HepG2 (cell line): ENCODE results near the gene NMNAT3. TPM values are rescaled to one million over a fixed set of nuclear protein-coding genes. Genes with fewer than 3 reads are reported as not detected.

Experiments used
- ATAC-seq: fragments of 200-7000 bp; cut with Tn5 transposase; 3 replicates; pipeline ENCODE4 v1.9.1; 2020; ENCODE audit warnings: mild to moderate bottlenecking, moderate library complexity
- BruUV-seq: library from RNA; stranded (reverse); fragments of 400-500 nt; replicated peaks from 2 replicates; lab custom pipeline; 2021; lab: Mats Ljungman, UMichigan
- CTCF ChIA-PET: fragments of 300-600 bp; formaldehyde crosslinking; extraction: SDS; loops from one replicate; lab custom pipeline; 2021; ENCODE audit warnings: low total read pairs, inconsistent platforms, low intra/inter-chr PET ratio; lab: Yijun Ruan, JAX
- POLR2A ChIA-PET: fragments of 350-600 bp; sonication (Branson Sonifier 250); formaldehyde crosslinking; loops from one replicate; lab custom pipeline; 2020; ENCODE audit warnings: antibody characterized with exemption, inconsistent platforms; lab: Yijun Ruan, JAX
- DNase-seq: peaks from one replicate; pipeline ENCODE4 v3.0.0-alpha.2; 2015; ENCODE audit warnings: low spot score
- FAIRE-seq: peaks from 3 replicates; lab custom pipeline; 2011; peaks lifted over from hg19 to GRCh38; lab: Jason Lieb, UNC
- H2AFZ ChIP-seq: one replicate; pipeline ENCODE4 v1.6.1; 2011; ENCODE audit warnings: low read length, inconsistent platforms
- H3K27ac ChIP-seq: fragments of 300-600 bp; 3 replicates; pipeline ENCODE4 v1.8.0; 2011; ENCODE audit warnings: mixed run types, mild to moderate bottlenecking, mixed read lengths, low read length, inconsistent platforms; ENCODE audit not compliant: insufficient read depth; ENCODE audit errors: extremely low read length
- H3K27me3 ChIP-seq, 2 experiments: fragments of 200-600 bp in 1 of 2; 2 replicates in 1 of 2; 3 replicates in 1 of 2; pipeline versions ENCODE4 v1.6.0 to v1.8.0; 2011; ENCODE audit warnings: low read length in 2 of 2, mild to moderate bottlenecking in 2 of 2, moderate library complexity in 2 of 2, inconsistent platforms in 1 of 2; ENCODE audit not compliant: insufficient read depth in 2 of 2, control insufficient read depth in 1 of 2
- H3K36me3 ChIP-seq, 2 experiments: fragments of 200-600 bp in 1 of 2; replicated peaks in 1 of 2; 2 replicates in 1 of 2; 3 replicates in 1 of 2; pipeline versions ENCODE4 v1.5.1 to v1.8.0; 2011; ENCODE audit warnings: low read length in 2 of 2, inconsistent platforms in 1 of 2; ENCODE audit not compliant: insufficient read depth in 2 of 2, control insufficient read depth in 1 of 2
- H3K4me1 ChIP-seq: 2 replicates; pipeline ENCODE4 v1.5.1; 2012; ENCODE audit warnings: low read length, inconsistent platforms; ENCODE audit not compliant: insufficient read depth
- H3K4me2 ChIP-seq: 2 replicates; pipeline ENCODE4 v1.6.0; 2011; ENCODE audit warnings: low read depth, low read length, inconsistent platforms
- H3K4me3 ChIP-seq, 3 experiments: fragments of 200-600 bp in 1 of 3; sonication (generic), shearing (Covaris generic) in 1 of 3; replicated peaks in 1 of 3; 2 replicates each; pipeline ENCODE4 v1.5.1; 2011 to 2016; ENCODE audit warnings: low read length in 3 of 3, inconsistent platforms in 2 of 3, low read depth in 2 of 3, mild to moderate bottlenecking in 2 of 3, control low read depth in 1 of 3, mixed read lengths in 1 of 3; ENCODE audit not compliant: insufficient read depth in 1 of 3
- H3K79me2 ChIP-seq: one replicate; pipeline ENCODE4 v1.6.1; 2011; ENCODE audit warnings: low read length, inconsistent platforms; ENCODE audit not compliant: insufficient read depth
- H3K9ac ChIP-seq: 2 replicates; pipeline ENCODE4 v1.6.0; 2011; ENCODE audit warnings: mild to moderate bottlenecking, low read depth, low read length, inconsistent platforms; ENCODE audit not compliant: insufficient read depth
- H3K9me3 ChIP-seq: 2 replicates; pipeline ENCODE4 v1.5.1; 2012; ENCODE audit warnings: mild to moderate bottlenecking, low read length
- H4K20me1 ChIP-seq: 2 replicates; pipeline ENCODE4 v1.6.0; 2011; ENCODE audit warnings: inconsistent platforms, mild to moderate bottlenecking, low read length, moderate library complexity; ENCODE audit not compliant: insufficient read depth
- BRD4 ChIP-seq: sonication (generic); formaldehyde crosslinking; IDR thresholded peaks from 2 replicates; pipeline ENCODE4 v1.4.0; 2020; ENCODE audit warnings: missing genetic modification reagents
- GPBP1L1 ChIP-seq: sonication (generic); formaldehyde crosslinking; IDR thresholded peaks from 2 replicates; pipeline ENCODE4 v1.5.0; 2020; ENCODE audit warnings: mild to moderate bottlenecking, missing genetic modification reagents
- ISL2 ChIP-seq: sonication (generic); formaldehyde crosslinking; IDR thresholded peaks from 2 replicates; pipeline ENCODE4 v1.5.0; 2020; ENCODE audit warnings: missing genetic modification reagents
- MAZ ChIP-seq, 2 experiments: sonication (generic) in 1 of 2; formaldehyde crosslinking in 1 of 2; IDR thresholded peaks; 2 replicates each; pipeline versions ENCODE4 v1.5.0 to v1.6.1; 2012 to 2020; ENCODE audit warnings: low read depth in 2 of 2, mild to moderate bottlenecking in 2 of 2, borderline replicate concordance in 1 of 2, improper control_type of control experiment in 1 of 2, low read length in 1 of 2, missing genetic modification reagents in 1 of 2, moderate library complexity in 1 of 2
- STAT6 ChIP-seq: sonication (generic); formaldehyde crosslinking; IDR thresholded peaks from 2 replicates; pipeline ENCODE4 v1.4.0; 2020; ENCODE audit warnings: missing genetic modification reagents, mild to moderate bottlenecking, borderline replicate concordance
- TARDBP ChIP-seq: sonication (generic); formaldehyde crosslinking; IDR thresholded peaks from 2 replicates; pipeline ENCODE4 v1.8.0; 2022; ENCODE audit warnings: mild to moderate bottlenecking, missing genetic modification reagents
- ZNF232 ChIP-seq: sonication (generic); formaldehyde crosslinking; IDR thresholded peaks from 2 replicates; pipeline ENCODE4 v1.4.0; 2020; ENCODE audit warnings: missing genetic modification reagents, borderline replicate concordance
- ZNF382 ChIP-seq: sonication (generic); formaldehyde crosslinking; IDR thresholded peaks from 2 replicates; pipeline ENCODE4 v1.5.0; 2020; ENCODE audit warnings: missing genetic modification reagents, mild to moderate bottlenecking, borderline replicate concordance
- WGBS: methylation state at CpG from one replicate; pipeline ENCODE4 v1.1.6; 2017; ENCODE audit warnings: low lambda C conversion rate; 5-methylcytosine and 5-hydroxymethylcytosine counted together
- in situ Hi-C: cut with HindIII; loops from 2 replicates; pipeline ENCODE4 v1.10.0; 2017; ENCODE audit warnings: low pct_unique_long_range_greater_than_20kb; ENCODE audit not compliant: extremely low pct_ligation_motif_present
- intact Hi-C: fragments of 100-400 bp; cut with micrococcal nuclease; formaldehyde crosslinking; loops from one replicate; pipeline ENCODE4 v1.10.0; 2022; ENCODE audit not compliant: unreplicated experiment
- polyA plus RNA-seq, 8 experiments: library from polyadenylated mRNA; depleted of rRNA in 3 of 8; stranded (reverse) in 7 of 8; unstranded in 1 of 8; fragments of >200 nt; fragmentation: Illumina TruSeq in 4 of 8; extraction: Trizol in 4 of 8; gene quantifications; 2 replicates each; pipeline versions ENCODE4 v1.2.1 to v1.2.3, GENCODE V29; 2011 to 2016; ENCODE audit warnings: low read depth in 4 of 8, missing spikeins in 1 of 8, mixed read lengths in 1 of 8; ENCODE audit not compliant: insufficient read depth in 1 of 8
- total RNA-seq, 5 experiments: library from RNA; depleted of rRNA; stranded (reverse); fragments of >200 nt; fragmentation: Illumina TruSeq; extraction: Trizol; gene quantifications; 2 replicates each; pipeline ENCODE4 v1.2.3, GENCODE V29; 2016; ENCODE audit warnings: low read depth in 1 of 5

Gene NMNAT3
- total and polyA plus RNA-seq, 2 of the 13 experiments (the other 11 are each of a cell fraction or from before 2014, with no cell fraction given) = 6.1 to 7.0 TPM

DNA sequence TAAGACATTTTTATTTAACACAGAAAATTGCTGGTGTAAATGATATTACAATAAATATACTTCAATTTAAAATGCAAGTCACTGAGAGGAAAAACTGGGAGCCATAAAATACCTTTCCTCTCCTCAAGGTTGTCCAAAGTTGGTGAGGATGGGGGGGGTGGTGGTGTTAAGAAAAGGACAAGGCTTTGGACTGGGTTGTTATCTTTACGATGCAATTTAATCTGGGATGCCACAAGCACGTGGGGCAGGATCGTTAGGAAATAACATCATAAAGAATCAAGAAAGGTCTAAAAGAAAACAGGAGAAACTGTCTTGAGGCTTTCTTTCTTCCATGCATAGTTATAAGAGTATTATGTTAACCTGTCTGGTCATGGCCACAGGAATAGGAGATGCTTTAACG lies 66.9 kb downstream of the NMNAT3 start (continued):
- no peak for TF ChIP-seq GPBP1L1 (CRISPR knock-in tag)

GRCh38 chr3:139608924-139609323 lies 68.8 kb downstream of the NMNAT3 start:
- no peaks in the 10 kb centered on the region for H3K36me3 ChIP-seq
- no peak overlapping the region for H3K4me2 ChIP-seq
- DNase-seq = no peak
- H3K9me3 ChIP-seq = no peaks in the 10 kb centered on the region
- no peaks in the 10 kb centered on the region for H3K79me2 ChIP-seq
- H3K27ac ChIP-seq = no peak overlapping the region
- no peaks in the 10 kb centered on the region for H4K20me1 ChIP-seq
- WGBS = 58% methylated on average over 3 of the region's 3 CpGs
- CTCF ChIA-PET = no interaction called here
- in situ Hi-C loops = no loop called here
- no peak overlapping the region for H2AFZ ChIP-seq
- FAIRE-seq = no peak
- TF ChIP-seq ZNF382 (CRISPR knock-in tag) (no peak), ZNF232 (no peak)
- ATAC-seq = no peak
- BruUV-seq = no TSS peak
- H3K9ac ChIP-seq = no peak overlapping the region
- H3K4me1 ChIP-seq = no peaks in the 10 kb centered on the region
- POLR2A ChIA-PET = no interaction called here
- intact Hi-C loops = no loop called here
- no peak overlapping the region for H3K4me3 ChIP-seq
- no peaks in the 10 kb centered on the region for H3K27me3 ChIP-seq

GRCh38 chr3:139608108-139608380 lies 69.7 kb downstream of the NMNAT3 start:
- Histone ChIP-seq H4K20me1 (no peaks in the 10 kb centered on the region), H3K79me2 (no peaks in the 10 kb centered on the region), H3K9me3 (no peaks in the 10 kb centered on the region), H3K27ac (no peak overlapping the region), H3K36me3 (no peaks in the 10 kb centered on the region), H3K4me3 (no peak overlapping the region), H3K9ac (no peak overlapping the region), H3K27me3 (no peaks in the 10 kb centered on the region), H3K4me1 (no peaks in the 10 kb centered on the region), H2AFZ (no peak overlapping the region)
- DNase-seq (no peak), FAIRE-seq (no peak), ATAC-seq (no peak)
- intact Hi-C loops = no loop called here
- POLR2A ChIA-PET = no interaction called here
- in situ Hi-C loops = no loop called here
- CTCF ChIA-PET = no interaction called here
- 96% methylated on average over 2 of the region's 3 CpGs for WGBS
- no TSS peak for BruUV-seq
- TF ChIP-seq TARDBP (CRISPR knock-in tag) (no peak), BRD4 (CRISPR knock-in tag) (no peak), MAZ (IDR thresholded peaks at IDR 0.05; ENCODE audit: borderline replicate concordance, low read depth, low read length) (no peak), MAZ (CRISPR knock-in tag; IDR thresholded peaks at IDR 0.05; ENCODE audit: low read depth) (no peak), STAT6 (CRISPR knock-in tag) (no peak), ISL2 (no peak)
- TF ChIP-seq, all 625 proteins: peak for 0
- H3K4me2 ChIP-seq = no peak overlapping the region
